GM12878 (cell line): ENCODE measurements around the gene SLC25A44. TPM values are rescaled to one million over a fixed set of nuclear protein-coding genes. Genes with fewer than 3 reads are reported as not detected.
A peak's percentile ranks its signal among the peaks of the same experiment; 100 is the strongest.

Experiments used
- ATAC-seq: fragments of 200-7000 bp; cut with Tn5 transposase; 3 replicates; pipeline ENCODE4 v1.9.1; 2020; ENCODE audit warnings: mild to moderate bottlenecking, moderate library complexity
- BruUV-seq: library from RNA; stranded (reverse); fragments of 400-500 nt; replicated peaks from 2 replicates; lab custom pipeline; 2021; lab: Mats Ljungman, UMichigan
- CTCF ChIA-PET: fragments of 300-600 bp; sonication (Branson Sonifier 250); formaldehyde crosslinking; extraction: SDS; loops from one replicate; lab custom pipeline; 2021; ENCODE audit warnings: inconsistent platforms; lab: Yijun Ruan, JAX
- POLR2A ChIA-PET: fragments of 350-600 bp; formaldehyde crosslinking; extraction: SDS; loops from one replicate; lab custom pipeline; 2021; ENCODE audit warnings: inconsistent platforms; lab: Charles Lee
- RAD21 ChIA-PET: fragments of 300-600 bp; sonication (Branson Sonifier 250); formaldehyde crosslinking; loops from one replicate; lab custom pipeline; 2023; ENCODE audit warnings: antibody characterized with exemption; ENCODE audit not compliant: unreplicated experiment; lab: Charles Lee
- SMC1A ChIA-PET: fragments of 300-600 bp; sonication (Branson Sonifier 250); formaldehyde crosslinking; loops from one replicate; lab custom pipeline; 2023; ENCODE audit not compliant: unreplicated experiment, uncharacterized antibody; lab: Charles Lee
- DNase-seq: peaks from one replicate; pipeline ENCODE4 v3.0.0-alpha.2; 2011; ENCODE audit warnings: low read depth, low spot score
- FAIRE-seq: peaks from 3 replicates; lab custom pipeline; 2011; peaks lifted over from hg19 to GRCh38; lab: Jason Lieb, UNC
- H2AFZ ChIP-seq: 2 replicates; pipeline ENCODE4 v1.6.0; 2011; ENCODE audit warnings: low read depth, low read length, control low read depth; ENCODE audit not compliant: control insufficient read depth
- H3K27ac ChIP-seq: 2 replicates; pipeline ENCODE4 v1.5.1; 2011; ENCODE audit warnings: control low read depth; ENCODE audit not compliant: control insufficient read depth, insufficient read depth
- H3K27me3 ChIP-seq, 2 experiments: replicated peaks in 1 of 2; 2 replicates each; pipeline versions ENCODE4 v1.6.0 to v1.6.1; 2011; ENCODE audit warnings: low read length in 1 of 2; ENCODE audit not compliant: control insufficient read depth in 2 of 2, insufficient read depth in 2 of 2
- H3K36me3 ChIP-seq, 2 experiments: 2 replicates each; pipeline ENCODE4 v1.5.1; 2011; ENCODE audit warnings: low read length in 1 of 2; ENCODE audit not compliant: control insufficient read depth in 2 of 2, insufficient read depth in 2 of 2
- H3K4me1 ChIP-seq: 2 replicates; pipeline ENCODE4 v1.6.1; 2011; ENCODE audit warnings: mild to moderate bottlenecking, low read length, moderate library complexity, mixed read lengths; ENCODE audit not compliant: control insufficient read depth, insufficient read depth
- H3K4me2 ChIP-seq: 2 replicates; pipeline ENCODE4 v1.6.0; 2011; ENCODE audit warnings: control low read depth; ENCODE audit not compliant: control insufficient read depth, insufficient read depth
- H3K4me3 ChIP-seq: fragments of 200-600 bp; sonication (generic); 2 replicates; pipeline ENCODE4 v1.5.1; 2016
- H3K79me2 ChIP-seq: 2 replicates; pipeline ENCODE4 v1.6.0; 2011; ENCODE audit warnings: low read length; ENCODE audit not compliant: control insufficient read depth, insufficient read depth
- H3K9ac ChIP-seq: 2 replicates; pipeline ENCODE4 v1.8.0; 2011; ENCODE audit warnings: low read length, control low read depth, mixed read lengths; ENCODE audit not compliant: control insufficient read depth, insufficient read depth
- H3K9me3 ChIP-seq: replicated peaks from 3 replicates; pipeline ENCODE4 v1.5.1; 2011; ENCODE audit warnings: mild to moderate bottlenecking, low read length; ENCODE audit not compliant: control insufficient read depth, insufficient read depth
- H4K20me1 ChIP-seq: 2 replicates; pipeline ENCODE4 v1.6.0; 2011; ENCODE audit not compliant: control insufficient read depth, insufficient read depth
- ATF7 ChIP-seq: fragments of 450-650 bp; IDR thresholded peaks from 2 replicates; pipeline ENCODE4 v1.6.1; 2016; ENCODE audit warnings: low read depth, mild to moderate bottlenecking
- GABPA ChIP-seq: IDR thresholded peaks from 2 replicates; pipeline ENCODE4 v1.6.1; 2014; ENCODE audit warnings: antibody characterized with exemption, low read depth, mild to moderate bottlenecking, inconsistent platforms
- IKZF1 ChIP-seq: fragments of 450-650 bp; conservative IDR thresholded peaks from 2 replicates; pipeline ENCODE4 v1.6.1; 2017; ENCODE audit warnings: antibody characterized with exemption, mild to moderate bottlenecking
- MEF2A ChIP-seq: IDR thresholded peaks from 2 replicates; pipeline ENCODE4 v1.6.1; 2011; ENCODE audit warnings: low read depth, mild to moderate bottlenecking, low read length, moderate library complexity; ENCODE audit not compliant: insufficient read depth
- MTA2 ChIP-seq: fragments of 450-650 bp; IDR thresholded peaks from 2 replicates; pipeline ENCODE4 v1.6.1; 2016; ENCODE audit warnings: low read depth, mild to moderate bottlenecking, moderate library complexity
- NBN ChIP-seq: fragments of 450-650 bp; IDR thresholded peaks from 2 replicates; pipeline ENCODE4 v1.6.1; 2016
- NFIC ChIP-seq: IDR thresholded peaks from 2 replicates; pipeline ENCODE4 v1.6.1; 2012; ENCODE audit warnings: low read depth, mild to moderate bottlenecking, inconsistent platforms, low read length, moderate library complexity
- NFXL1 ChIP-seq: fragments of 450-650 bp; IDR thresholded peaks from 2 replicates; pipeline ENCODE4 v1.6.1; 2017; ENCODE audit warnings: antibody characterized with exemption, mild to moderate bottlenecking, borderline replicate concordance
- NFYB ChIP-seq: IDR thresholded peaks from 2 replicates; pipeline ENCODE4 v1.6.1; 2011; ENCODE audit warnings: low read depth, mild to moderate bottlenecking, low read length, improper control_type of control experiment, moderate library complexity; ENCODE audit not compliant: insufficient read depth
- POLR2A ChIP-seq: IDR thresholded peaks from 2 replicates; pipeline ENCODE4 v1.6.1; 2011; ENCODE audit warnings: low read depth, mild to moderate bottlenecking, low read length
- RAD21 ChIP-seq: IDR thresholded peaks from 2 replicates; pipeline ENCODE4 v1.6.1; 2011; ENCODE audit warnings: mild to moderate bottlenecking, low read depth, low read length, moderate library complexity; ENCODE audit not compliant: insufficient read depth
- RB1 ChIP-seq: fragments of 450-650 bp; formaldehyde crosslinking; IDR thresholded peaks from 2 replicates; pipeline ENCODE4 v1.6.1; 2017; ENCODE audit warnings: mild to moderate bottlenecking, borderline replicate concordance
- SREBF2 ChIP-seq: IDR thresholded peaks from 2 replicates; pipeline ENCODE4 v1.6.1; 2012; ENCODE audit warnings: mild to moderate bottlenecking, low read length
- STAT1 ChIP-seq: fragments of 450-650 bp; conservative IDR thresholded peaks from 2 replicates; pipeline ENCODE4 v1.6.1; 2014; ENCODE audit warnings: antibody characterized with exemption, mild to moderate bottlenecking
- WGBS: methylation state at CpG from one replicate; pipeline ENCODE4 v1.1.6; 2016; ENCODE audit warnings: low lambda C conversion rate; ENCODE audit not compliant: insufficient replicate concordance, insufficient coverage; ENCODE audit errors: missing lambda C conversion rate; 5-methylcytosine and 5-hydroxymethylcytosine counted together
- in situ Hi-C: fragments of 300-500 bp; cut with MboI; formaldehyde crosslinking; loops from 9 replicates; pipeline ENCODE4 v1.14.3; 2018; ENCODE audit warnings: mixed read lengths
- intact Hi-C: fragments of 100-400 bp; cut with micrococcal nuclease; formaldehyde crosslinking; loops from one replicate; pipeline ENCODE4 v1.14.2; 2022; ENCODE audit not compliant: unreplicated experiment
- polyA plus RNA-seq, 11 experiments: library from polyadenylated mRNA; depleted of rRNA in 4 of 11; unstranded in 6 of 11; stranded (reverse) in 5 of 11; fragments of >200 nt; fragmentation: Nextera tagmentation in 4 of 11; fragmentation: Illumina TruSeq in 1 of 11; extraction: Ambion mirVana in 4 of 11; extraction: Trizol in 1 of 11; gene quantifications; 1 replicate in 1 of 11; 2 replicates in 10 of 11; pipeline versions ENCODE4 v1.2.1 to v1.2.3, GENCODE V29; 2011 to 2016; ENCODE audit warnings: inconsistent platforms in 2 of 11, missing spikeins in 2 of 11, low read depth in 1 of 11
- total RNA-seq, 4 experiments: library from RNA; depleted of rRNA in 3 of 4; stranded (reverse); fragments of >200 nt in 3 of 4; fragmentation: Illumina TruSeq in 1 of 4; extraction: Trizol in 1 of 4; gene quantifications; 2 replicates each; pipeline versions ENCODE4 v1.2.1 to v1.2.3, GENCODE V29; 2013 to 2021
- TF ChIP-seq, protein P1 (sequence below): fragments of 450-650 bp; IDR thresholded peaks from 2 replicates; pipeline ENCODE4 v1.6.1; 2016; ENCODE audit warnings: mild to moderate bottlenecking
- TF ChIP-seq, protein P2 (sequence below): fragments of 150-350 bp; IDR thresholded peaks from 2 replicates; pipeline ENCODE4 v1.6.1; 2016; ENCODE audit warnings: low read depth, low read length

Gene SLC25A44
- total and polyA plus RNA-seq, 10 of the 15 experiments (the other 5 are each of a cell fraction or from before 2014, with no cell fraction given) = 7.1 to 43.3 (median 30.4) TPM

DNA sequence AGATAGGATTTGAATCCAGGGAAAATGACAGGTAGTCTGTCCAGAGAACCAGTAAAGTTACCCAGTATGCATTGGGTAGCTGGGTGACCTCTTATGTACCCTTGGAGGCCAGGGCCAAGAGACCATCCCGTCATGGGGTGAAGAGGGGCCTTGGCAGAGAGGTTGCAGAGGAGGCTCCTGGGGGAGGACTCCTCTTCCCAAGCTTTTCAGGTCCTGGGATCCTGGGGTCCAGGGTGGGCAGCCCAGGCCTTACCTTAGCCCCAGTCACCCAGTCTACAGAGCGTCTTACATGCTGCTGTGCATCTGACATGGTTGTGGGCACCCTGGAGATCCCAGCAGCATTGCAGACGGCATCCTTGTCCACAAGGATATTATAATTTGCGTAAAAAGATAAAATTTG, 32.9 kb downstream of the SLC25A44 start:
- intact Hi-C loops = no loop called here
- in situ Hi-C loops = no loop called here
- RAD21 ChIA-PET = interaction anchor here (1.2 to 10.0 kb wide), 8 partner anchors 27 to 129 kb away, joined by 5 to 361 read pairs (median 34); partner anchors contain the start of genes SEMA4A, SLC25A44 and SMG5
- H3K79me2 ChIP-seq = no peaks in the 10 kb centered on the region
- peak overlapping the region; percentile 45 for H3K9ac ChIP-seq
- DNase-seq = no peak
- CTCF ChIA-PET = interaction anchor here (0.6 to 14.2 kb wide), 15 partner anchors 28 to 399 kb away, joined by 3 to 502 read pairs (median 15); partner anchors contain the start of gene SEMA4A
- H3K27me3 ChIP-seq = no peaks in the 10 kb centered on the region
- peaks cover 24% of the 10 kb centered on the region for H3K4me1 ChIP-seq
- H3K27ac ChIP-seq = peak overlapping the region; percentile 98
- H3K9me3 ChIP-seq = no peaks in the 10 kb centered on the region
- FAIRE-seq = no peak
- peak; percentile 18 for ATAC-seq
- H3K4me2 ChIP-seq = peak overlapping the region; percentile 83
- no peak overlapping the region for H2AFZ ChIP-seq
- POLR2A ChIA-PET = interaction anchor here (0.8 to 4.9 kb wide), 7 partner anchors 14 to 132 kb away, joined by 3 to 84 read pairs (median 12); partner anchors contain the start of genes PMF1, SEMA4A and SMG5
- TSS peak; percentile 32 for BruUV-seq
- no peaks in the 10 kb centered on the region for H4K20me1 ChIP-seq
- H3K4me3 ChIP-seq = 0 out of 2 replicates have a peak overlapping the region, but pooled peaks have one; percentile 12
- peaks cover 0 to 10% of the 10 kb centered on the region in 2 experiments; a peak in 3 of 4 replicates for H3K36me3 ChIP-seq
- 79% methylated on average over 4 of the region's 4 CpGs for WGBS
- SMC1A ChIA-PET = interaction anchor here (0.6 to 14.3 kb wide), 12 partner anchors 9 to 250 kb away, joined by 3 to 411 read pairs (median 5); partner anchors contain the start of genes SEMA4A and SMG5
- TF ChIP-seq, protein P1, sequence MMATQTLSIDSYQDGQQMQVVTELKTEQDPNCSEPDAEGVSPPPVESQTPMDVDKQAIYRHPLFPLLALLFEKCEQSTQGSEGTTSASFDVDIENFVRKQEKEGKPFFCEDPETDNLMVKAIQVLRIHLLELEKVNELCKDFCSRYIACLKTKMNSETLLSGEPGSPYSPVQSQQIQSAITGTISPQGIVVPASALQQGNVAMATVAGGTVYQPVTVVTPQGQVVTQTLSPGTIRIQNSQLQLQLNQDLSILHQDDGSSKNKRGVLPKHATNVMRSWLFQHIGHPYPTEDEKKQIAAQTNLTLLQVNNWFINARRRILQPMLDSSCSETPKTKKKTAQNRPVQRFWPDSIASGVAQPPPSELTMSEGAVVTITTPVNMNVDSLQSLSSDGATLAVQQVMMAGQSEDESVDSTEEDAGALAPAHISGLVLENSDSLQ = no peak
- no peak for TF ChIP-seq SREBF2
- TF ChIP-seq NFXL1 = no peak
- no peak for TF ChIP-seq NFYB
- TF ChIP-seq GABPA = no peak
- TF ChIP-seq POLR2A = no peak; the same call in 1 of the 2 replicates
- TF ChIP-seq MEF2A = no peak
- TF ChIP-seq RB1 = no peak
- no peak for TF ChIP-seq MTA2
- no peak for TF ChIP-seq RAD21
- no peak for TF ChIP-seq NFIC
- no peak for TF ChIP-seq IKZF1
- TF ChIP-seq ATF7 = no peak
- no peak for TF ChIP-seq NBN
- TF ChIP-seq STAT1 = no peak
- TF ChIP-seq, protein P2, sequence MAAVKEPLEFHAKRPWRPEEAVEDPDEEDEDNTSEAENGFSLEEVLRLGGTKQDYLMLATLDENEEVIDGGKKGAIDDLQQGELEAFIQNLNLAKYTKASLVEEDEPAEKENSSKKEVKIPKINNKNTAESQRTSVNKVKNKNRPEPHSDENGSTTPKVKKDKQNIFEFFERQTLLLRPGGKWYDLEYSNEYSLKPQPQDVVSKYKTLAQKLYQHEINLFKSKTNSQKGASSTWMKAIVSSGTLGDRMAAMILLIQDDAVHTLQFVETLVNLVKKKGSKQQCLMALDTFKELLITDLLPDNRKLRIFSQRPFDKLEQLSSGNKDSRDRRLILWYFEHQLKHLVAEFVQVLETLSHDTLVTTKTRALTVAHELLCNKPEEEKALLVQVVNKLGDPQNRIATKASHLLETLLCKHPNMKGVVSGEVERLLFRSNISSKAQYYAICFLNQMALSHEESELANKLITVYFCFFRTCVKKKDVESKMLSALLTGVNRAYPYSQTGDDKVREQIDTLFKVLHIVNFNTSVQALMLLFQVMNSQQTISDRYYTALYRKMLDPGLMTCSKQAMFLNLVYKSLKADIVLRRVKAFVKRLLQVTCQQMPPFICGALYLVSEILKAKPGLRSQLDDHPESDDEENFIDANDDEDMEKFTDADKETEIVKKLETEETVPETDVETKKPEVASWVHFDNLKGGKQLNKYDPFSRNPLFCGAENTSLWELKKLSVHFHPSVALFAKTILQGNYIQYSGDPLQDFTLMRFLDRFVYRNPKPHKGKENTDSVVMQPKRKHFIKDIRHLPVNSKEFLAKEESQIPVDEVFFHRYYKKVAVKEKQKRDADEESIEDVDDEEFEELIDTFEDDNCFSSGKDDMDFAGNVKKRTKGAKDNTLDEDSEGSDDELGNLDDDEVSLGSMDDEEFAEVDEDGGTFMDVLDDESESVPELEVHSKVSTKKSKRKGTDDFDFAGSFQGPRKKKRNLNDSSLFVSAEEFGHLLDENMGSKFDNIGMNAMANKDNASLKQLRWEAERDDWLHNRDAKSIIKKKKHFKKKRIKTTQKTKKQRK = no peak
